ENCODE data around the gene BMP8B. TPM values are rescaled to one million over a fixed set of nuclear protein-coding genes. Genes with fewer than 3 reads are reported as not detected.

BMP8B gene
- total RNA-seq, 1 donor from 2014 or later = 1.3 TPM

GRCh38 chr1:39758556-39759435 is 29.9 kb downstream of the BMP8B start:
- FAIRE-seq = peak; percentile 7
- no peak for DNase-seq (ENCODE audit: low read depth)
- no peaks in the 10 kb centered on the region for H3K27me3 ChIP-seq (ENCODE audit: control insufficient read depth, insufficient read depth, low read length)
- H3K36me3 ChIP-seq (ENCODE audit: control insufficient read depth, insufficient read depth, low read length) = peaks cover 8% of the 10 kb centered on the region
- TF ChIP-seq CTCF (IDR thresholded peaks at IDR 0.05; ENCODE audit: insufficient read depth, low read length, severe bottlenecking) = no peak
- H3K4me3 ChIP-seq (ENCODE audit: low read depth, low read length) = no peak overlapping the region

- TF ChIP-seq CTCF (IDR thresholded peaks at IDR 0.05; ENCODE audit: insufficient read depth, low read length, severe bottlenecking) = no peak
- no peaks in the 10 kb centered on the region for H3K27me3 ChIP-seq (ENCODE audit: control insufficient read depth, insufficient read depth, low read length)
- FAIRE-seq (no peak), DNase-seq (ENCODE audit: low read depth) (no peak)
- H3K36me3 ChIP-seq (ENCODE audit: control insufficient read depth, insufficient read depth, low read length) = peaks cover 12% of the 10 kb centered on the region
- H3K4me3 ChIP-seq (ENCODE audit: low read depth, low read length) = no peak overlapping the region
Measured at GRCh38 chr1:39757501-39757900, 31.2 kb downstream of the BMP8B start.

DNA sequence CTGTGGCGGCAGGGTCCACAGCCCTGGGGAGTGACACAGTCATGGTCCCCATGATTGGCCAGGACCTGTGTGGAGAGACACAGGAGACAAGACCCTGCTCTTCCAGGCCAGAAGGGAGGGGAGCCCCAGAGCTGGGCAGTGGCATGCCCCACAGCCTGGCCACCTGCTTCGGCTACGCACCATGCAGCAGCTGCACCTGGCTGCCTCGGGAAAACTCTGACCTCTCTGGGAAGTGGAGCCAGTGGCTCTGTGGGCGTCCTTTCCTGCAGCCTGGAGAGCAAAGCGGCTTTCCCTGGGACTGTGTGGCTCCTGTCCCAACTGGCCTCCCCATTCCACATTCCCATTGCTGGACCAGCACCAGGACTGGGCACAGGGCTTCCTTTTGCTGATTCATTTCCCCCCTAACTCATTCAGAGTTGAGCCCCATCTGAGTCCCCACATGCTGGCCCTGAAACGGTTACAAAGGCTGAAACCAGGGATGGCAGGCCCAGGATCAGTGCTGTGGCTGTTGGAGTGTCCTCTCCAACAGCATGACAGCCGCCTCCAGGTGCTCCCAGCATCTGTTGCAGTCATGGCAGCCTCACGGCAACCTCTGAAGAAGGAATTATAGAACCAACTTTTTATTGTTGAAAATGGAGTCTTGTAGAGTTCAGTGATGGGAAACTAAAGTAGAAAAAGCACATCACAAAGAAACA is 32.6 kb downstream of the BMP8B start:
- FAIRE-seq (no peak), DNase-seq (ENCODE audit: low read depth) (no peak)
- H3K4me3 ChIP-seq (ENCODE audit: low read depth, low read length) = no peak overlapping the region
- no peaks in the 10 kb centered on the region for H3K27me3 ChIP-seq (ENCODE audit: control insufficient read depth, insufficient read depth, low read length)
- peaks cover 19% of the 10 kb centered on the region for H3K36me3 ChIP-seq (ENCODE audit: control insufficient read depth, insufficient read depth, low read length)
- no peak for TF ChIP-seq CTCF (IDR thresholded peaks at IDR 0.05; ENCODE audit: insufficient read depth, low read length, severe bottlenecking)

- FAIRE-seq = peak; percentile 77
- peaks cover 22% of the 10 kb centered on the region for H3K36me3 ChIP-seq (ENCODE audit: control insufficient read depth, insufficient read depth, low read length)
Measured at GRCh38 chr1:39754906-39755504, 33.7 kb downstream of the BMP8B start.

DNA sequence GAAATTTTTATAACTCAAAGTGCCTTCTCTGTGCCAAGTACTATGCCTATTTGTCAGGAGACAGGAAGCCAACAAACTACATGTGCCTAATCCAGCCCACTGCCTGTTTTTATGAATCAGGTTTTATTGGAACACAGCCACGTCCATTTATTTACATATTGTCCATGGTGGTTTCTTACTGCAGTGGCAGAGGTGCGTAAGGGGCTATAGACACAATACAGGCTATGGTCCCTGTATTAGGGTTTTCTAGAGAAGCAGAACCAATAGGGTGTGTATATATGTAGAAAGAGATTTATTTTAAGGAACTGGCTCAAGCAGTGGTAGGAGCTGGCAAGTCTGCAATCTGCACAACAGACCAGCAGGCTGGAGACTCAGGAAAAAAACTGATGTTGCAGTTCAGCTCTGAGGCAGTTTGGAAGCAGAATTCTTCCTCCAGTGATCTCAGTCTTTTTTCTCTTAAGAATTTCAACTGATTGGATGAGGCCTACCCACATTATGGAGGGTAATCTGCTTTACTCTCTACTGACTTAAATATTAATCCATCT is 34.6 kb downstream of the BMP8B start:
- no peak for DNase-seq (ENCODE audit: low read depth)
- TF ChIP-seq CTCF (IDR thresholded peaks at IDR 0.05; ENCODE audit: insufficient read depth, low read length, severe bottlenecking) = no peak
- no peaks in the 10 kb centered on the region for H3K27me3 ChIP-seq (ENCODE audit: control insufficient read depth, insufficient read depth, low read length)
- no peak for FAIRE-seq
- H3K36me3 ChIP-seq (ENCODE audit: control insufficient read depth, insufficient read depth, low read length) = peaks cover 26% of the 10 kb centered on the region
- no peak overlapping the region for H3K4me3 ChIP-seq (ENCODE audit: low read depth, low read length)

More at GRCh38 chr1:39754906-39755504, 33.7 kb downstream of the BMP8B start:
- DNase-seq (ENCODE audit: low read depth) = no peak
- Histone ChIP-seq H3K4me3 (ENCODE audit: low read depth, low read length) (no peak overlapping the region), H3K27me3 (ENCODE audit: control insufficient read depth, insufficient read depth, low read length) (no peaks in the 10 kb centered on the region)
- TF ChIP-seq CTCF (IDR thresholded peaks at IDR 0.05; ENCODE audit: insufficient read depth, low read length, severe bottlenecking) = no peak
